Glomerular endothelial cell (primary cell): Measurements from ENCODE around the gene CALN1. TPM values are rescaled to one million over a fixed set of nuclear protein-coding genes. Genes with fewer than 3 reads are reported as not detected.
"Not testable (repeated sequence)": the region's sequence is repeated elsewhere in the genome, so short reads cannot be mapped to it uniquely, and the experiment has no call there.

Experiments used
- DNase-seq: peaks from one replicate; pipeline ENCODE4 v3.0.0-alpha.2; 2011; ENCODE audit warnings: low read depth, low spot score; ENCODE audit errors: extremely low read depth
- total RNA-seq: library from RNA; depleted of rRNA; stranded (reverse); fragments of >200 nt; gene quantifications from 2 replicates; pipeline ENCODE4 v1.2.3, GENCODE V29; 2015

Gene CALN1
- total RNA-seq, 1 donor from 2014 or later: not detected

- no peak for DNase-seq
These were observed 305.7 kb downstream of the CALN1 start for GRCh38 chr7:72106405-72106804.

DNA sequence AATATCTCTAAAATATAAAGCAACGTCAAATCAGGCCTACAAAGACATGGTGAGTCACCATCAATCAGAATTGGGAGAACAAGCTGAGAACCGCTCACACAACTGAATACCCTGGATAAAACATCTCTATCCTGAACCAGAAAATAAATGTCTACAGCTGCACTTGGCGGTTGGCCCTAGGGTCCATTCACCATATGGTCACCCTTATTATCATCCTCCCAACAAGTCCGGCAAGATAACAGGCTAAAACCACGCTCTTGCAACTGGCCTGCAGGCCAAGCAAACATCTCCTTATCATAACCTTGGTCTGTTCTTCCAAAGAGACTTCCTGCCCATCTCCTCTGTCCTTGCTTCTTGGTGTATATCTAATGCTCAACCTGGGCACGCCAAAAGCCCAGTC, 310.7 kb downstream of the CALN1 start:
- no peak for DNase-seq

- no peak for DNase-seq
These were observed 312.4 kb downstream of the CALN1 start for GRCh38 chr7:72099784-72100183.

- no peak for DNase-seq
These were observed 313.1 kb downstream of the CALN1 start for GRCh38 chr7:72098807-72099580.

DNA sequence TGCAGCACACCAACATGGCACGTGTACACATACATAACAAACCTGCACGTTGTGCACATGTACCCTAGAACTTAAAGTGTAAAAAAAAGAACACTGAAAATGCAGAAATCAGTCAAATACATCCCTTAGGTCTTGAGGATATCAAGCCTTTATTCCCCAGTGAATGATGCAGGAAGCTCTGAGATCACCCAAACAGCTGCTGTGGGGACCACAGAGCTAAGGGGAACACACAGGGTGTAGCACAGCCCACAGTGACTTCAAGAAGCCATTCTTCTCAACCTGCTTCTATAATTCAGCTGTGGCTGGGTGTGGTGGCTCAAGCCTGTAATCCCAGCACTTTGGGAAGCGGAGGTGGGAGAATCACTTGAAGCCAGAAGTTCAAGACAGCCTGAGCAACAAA, 314.9 kb downstream of the CALN1 start:
- no peak for DNase-seq

DNA sequence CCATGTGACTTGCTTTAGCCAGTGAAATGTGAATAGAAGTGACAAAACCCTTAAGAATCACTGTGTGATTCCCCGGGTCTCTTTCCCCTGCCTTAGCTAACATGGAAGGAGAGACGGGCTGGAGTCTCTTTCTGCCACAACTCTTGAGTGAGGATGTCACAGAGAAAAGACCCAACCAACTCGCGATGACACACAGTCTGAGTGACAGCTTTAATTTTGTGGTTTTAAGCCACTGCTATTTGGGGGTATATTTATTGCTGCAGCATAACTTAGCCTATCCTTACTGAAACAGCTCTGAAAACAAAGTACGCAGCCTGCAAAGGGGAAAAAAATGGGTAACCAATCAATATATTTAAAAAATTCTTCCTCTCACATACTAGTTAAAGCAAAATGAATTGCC, 319.4 kb downstream of the CALN1 start:
- DNase-seq: no peak

DNA sequence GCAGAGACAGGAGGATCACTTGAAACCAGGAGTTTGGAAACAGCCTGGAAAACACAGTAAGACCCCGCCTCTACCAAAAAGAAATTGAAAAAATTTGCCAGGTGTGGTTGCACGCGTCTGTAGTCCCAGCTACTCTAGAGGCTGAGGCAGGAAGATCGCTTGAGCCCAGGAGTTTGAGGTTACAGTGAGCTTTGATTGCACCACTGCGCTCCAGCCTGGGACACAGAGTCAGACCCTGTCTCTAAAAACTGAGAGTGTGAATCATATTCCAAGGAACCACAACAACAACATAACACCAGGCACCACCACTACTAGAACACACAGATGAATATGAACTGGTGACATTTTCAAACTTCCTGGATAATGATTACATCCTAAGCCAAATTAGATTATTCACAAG, 324.2 kb downstream of the CALN1 start:
- no peak for DNase-seq

GRCh38 chr7:72080865-72081510, 331.1 kb downstream of the CALN1 start:
- no peak for DNase-seq

GRCh38 chr7:72080341-72080766, 331.8 kb downstream of the CALN1 start:
- DNase-seq: no peak

DNA sequence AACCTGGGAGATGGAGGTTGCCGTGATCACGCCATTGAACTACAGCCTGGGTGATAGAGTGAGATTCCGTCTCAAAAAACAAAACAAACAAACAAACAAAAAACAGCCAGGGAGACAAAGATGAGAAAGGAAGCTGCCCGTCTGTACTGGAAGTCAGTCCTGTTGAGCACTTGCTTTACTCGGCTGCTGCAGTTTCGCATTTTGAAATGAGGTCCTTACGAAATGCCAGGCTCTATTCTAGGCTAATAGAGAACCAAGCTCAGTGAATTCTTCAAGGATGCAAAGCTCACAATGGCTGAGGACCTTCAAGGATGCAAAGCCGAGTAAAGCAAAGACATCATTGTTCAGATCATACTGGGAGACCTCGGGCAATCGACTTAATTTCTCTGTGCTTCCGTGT, 333.3 kb downstream of the CALN1 start:
- DNase-seq: no peak

- DNase-seq: no peak
These were observed 333.8 kb downstream of the CALN1 start for GRCh38 chr7:72078301-72078700.

- no peak for DNase-seq
These were observed 334.4 kb downstream of the CALN1 start for GRCh38 chr7:72077786-72078185.

GRCh38 chr7:72072901-72073300, 339.2 kb downstream of the CALN1 start:
- no peak for DNase-seq

- DNase-seq: no peak
These were observed 342.9 kb downstream of the CALN1 start for GRCh38 chr7:72069263-72069662.

GRCh38 chr7:72065764-72066163, 346.4 kb downstream of the CALN1 start:
- not testable (repeated sequence) for DNase-seq

DNA sequence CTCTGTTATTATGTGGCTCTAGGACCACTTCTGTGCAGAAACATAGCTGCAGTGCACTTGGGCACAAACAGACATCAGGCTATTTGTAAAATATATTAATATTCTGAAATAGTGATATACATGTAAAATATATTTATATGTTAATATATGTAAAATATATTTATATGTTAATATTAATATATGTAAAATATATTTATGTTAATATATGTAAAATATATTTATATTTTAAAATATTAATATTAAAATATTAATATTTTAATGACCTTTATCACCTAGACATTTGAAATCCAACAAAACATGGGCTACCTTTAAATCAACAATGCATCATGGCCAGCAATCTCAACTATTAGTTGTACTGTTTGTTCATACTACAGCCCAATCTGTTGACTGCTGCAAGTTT, 347.2 kb downstream of the CALN1 start:
- no peak for DNase-seq

DNA sequence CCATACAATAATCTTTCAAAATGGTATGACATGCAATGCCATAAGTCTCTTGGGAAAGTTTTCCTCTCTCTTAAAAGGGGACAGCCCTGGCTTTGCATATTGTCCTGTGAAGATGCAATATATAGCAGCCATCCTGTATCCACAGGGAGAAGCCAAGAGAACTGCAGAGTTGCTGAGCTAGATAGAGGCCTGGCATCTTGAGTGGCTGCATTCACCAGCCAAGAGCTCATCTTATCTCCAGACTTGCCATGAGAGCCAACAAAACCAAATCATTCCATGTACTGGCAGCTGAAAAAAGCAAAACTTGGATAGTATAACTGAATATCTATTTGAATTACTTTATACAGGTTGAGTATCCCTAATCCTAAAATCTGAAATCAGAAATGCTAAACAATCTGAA, 348.8 kb downstream of the CALN1 start:
- DNase-seq: no peak

DNA sequence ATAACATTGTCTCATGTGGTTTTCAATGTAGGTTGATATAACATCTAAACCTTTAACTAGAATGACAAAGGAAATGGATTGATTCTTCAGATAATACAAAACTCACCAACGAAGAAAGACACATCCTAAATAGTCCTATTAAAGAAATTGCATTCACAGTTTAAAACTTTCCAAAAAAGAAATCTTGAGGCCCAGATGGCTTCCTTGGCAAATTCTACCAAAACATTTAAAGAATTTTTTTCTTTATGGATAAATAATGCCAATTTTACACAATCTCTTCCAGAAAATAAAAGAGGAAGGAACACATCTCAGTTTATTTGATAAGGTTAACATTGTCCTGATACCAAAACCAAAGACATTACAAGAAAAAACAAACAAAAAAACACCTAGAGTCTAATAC, 349.5 kb downstream of the CALN1 start:
- DNase-seq: no peak

DNA sequence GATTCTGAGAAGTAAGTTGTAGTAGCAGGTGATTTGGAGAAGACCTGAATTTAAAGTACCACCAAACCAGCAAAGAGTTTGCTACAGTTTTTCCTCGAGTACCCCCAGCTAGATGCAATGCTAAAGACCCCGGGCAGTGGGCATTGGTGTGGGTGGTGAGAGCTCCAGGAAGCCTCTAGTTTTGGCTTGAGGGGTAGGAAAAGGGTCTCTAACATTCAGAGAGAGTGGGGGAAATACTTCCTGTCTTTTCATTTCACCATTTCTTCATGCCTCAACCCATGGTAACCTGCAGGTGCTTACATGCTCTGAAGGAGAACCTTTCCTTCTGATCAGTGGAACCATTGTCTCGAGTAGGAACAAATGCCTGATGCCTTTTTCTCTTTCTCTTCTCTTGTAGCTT, 352.2 kb downstream of the CALN1 start:
- DNase-seq: no peak

GRCh38 chr7:72058579-72058978, 353.6 kb downstream of the CALN1 start:
- DNase-seq: no peak

DNA sequence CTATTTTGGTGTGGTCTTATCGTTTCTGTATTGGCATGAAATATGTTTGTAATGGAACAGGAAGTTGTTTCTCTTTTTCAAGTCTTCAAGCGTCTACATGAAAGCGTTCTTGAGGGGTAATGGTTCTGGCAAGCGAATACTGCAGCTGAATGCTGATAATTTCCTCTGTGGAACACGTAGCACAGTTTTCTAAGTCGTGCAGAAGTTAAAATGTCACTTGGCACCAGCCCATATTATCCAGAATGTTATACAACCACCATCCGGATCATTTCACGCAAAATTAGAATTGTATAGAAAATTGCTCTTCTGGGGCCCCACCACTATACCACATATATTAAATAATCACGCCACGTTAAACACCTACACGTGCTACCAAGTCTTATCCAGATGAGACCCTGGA, 354.3 kb downstream of the CALN1 start:
- DNase-seq: no peak

DNA sequence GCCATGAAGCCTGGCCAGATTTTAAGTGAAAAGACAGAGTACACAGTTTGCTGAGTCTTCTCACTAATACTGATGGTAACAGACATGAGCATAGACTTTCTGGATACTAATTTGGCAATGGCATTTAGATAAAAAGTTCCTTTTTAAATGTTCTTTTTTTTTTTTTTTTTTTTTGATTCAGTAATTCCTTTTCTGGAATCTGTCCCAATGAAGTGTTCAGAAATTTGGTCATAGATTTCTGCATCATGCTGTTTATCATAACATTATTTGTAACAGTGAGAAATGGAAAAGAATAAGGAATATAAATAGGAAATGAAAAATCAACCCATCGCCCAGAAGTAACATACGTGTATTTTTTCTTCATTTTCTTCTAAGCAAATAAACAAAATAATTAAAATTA, 354.9 kb downstream of the CALN1 start:
- no peak for DNase-seq
